ENCODE results near the gene USP37. TPM values are rescaled to one million over a fixed set of nuclear protein-coding genes. Genes with fewer than 3 reads are reported as not detected.

Gene USP37
- total and polyA plus RNA-seq, 2 of the 13 experiments (the other 11 are each of a cell fraction or from before 2014, with no cell fraction given): 6.5 to 30.6 TPM

DNA sequence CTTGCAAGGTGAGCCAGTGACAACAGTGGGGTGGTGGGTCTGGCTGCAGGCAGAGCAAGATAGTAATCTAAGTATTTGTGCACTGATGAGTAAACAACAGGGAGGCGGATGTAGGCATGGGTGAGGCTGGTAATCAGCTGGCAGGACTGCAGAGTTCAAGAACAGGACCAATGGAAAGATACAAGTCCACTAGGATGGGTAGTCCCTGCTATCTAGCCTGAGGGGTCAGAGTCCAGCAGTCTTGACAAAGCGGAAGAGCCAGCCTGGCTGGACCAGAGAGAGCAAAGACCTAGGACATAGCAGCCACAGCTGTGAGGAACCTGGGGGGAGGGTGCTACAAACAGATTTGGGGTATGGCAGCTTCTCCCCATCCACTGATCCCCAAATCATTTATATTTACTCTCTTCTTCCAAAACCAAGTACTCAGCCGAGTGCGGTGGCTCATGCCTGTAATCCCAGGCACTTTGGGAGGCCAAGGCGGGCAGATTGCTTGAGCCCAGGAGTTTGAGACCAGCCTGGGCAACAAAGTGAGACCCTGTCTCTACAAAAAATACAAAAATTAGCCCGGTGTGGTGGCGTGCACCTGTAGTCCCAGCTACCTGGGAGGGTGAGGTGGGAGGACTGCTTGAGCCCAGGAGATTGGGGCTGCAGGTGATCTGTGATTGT lies 123.3 kb downstream of the USP37 start (continued):
- peak; percentile 77 for TF ChIP-seq THAP11 (CRISPR knock-in tag; IDR thresholded peaks at IDR 0.05)
- TF ChIP-seq ZNF740 (CRISPR knock-in tag; IDR thresholded peaks at IDR 0.05): peak; percentile 64; the same call in 1 of the 2 replicates
- TF ChIP-seq, protein P1, sequence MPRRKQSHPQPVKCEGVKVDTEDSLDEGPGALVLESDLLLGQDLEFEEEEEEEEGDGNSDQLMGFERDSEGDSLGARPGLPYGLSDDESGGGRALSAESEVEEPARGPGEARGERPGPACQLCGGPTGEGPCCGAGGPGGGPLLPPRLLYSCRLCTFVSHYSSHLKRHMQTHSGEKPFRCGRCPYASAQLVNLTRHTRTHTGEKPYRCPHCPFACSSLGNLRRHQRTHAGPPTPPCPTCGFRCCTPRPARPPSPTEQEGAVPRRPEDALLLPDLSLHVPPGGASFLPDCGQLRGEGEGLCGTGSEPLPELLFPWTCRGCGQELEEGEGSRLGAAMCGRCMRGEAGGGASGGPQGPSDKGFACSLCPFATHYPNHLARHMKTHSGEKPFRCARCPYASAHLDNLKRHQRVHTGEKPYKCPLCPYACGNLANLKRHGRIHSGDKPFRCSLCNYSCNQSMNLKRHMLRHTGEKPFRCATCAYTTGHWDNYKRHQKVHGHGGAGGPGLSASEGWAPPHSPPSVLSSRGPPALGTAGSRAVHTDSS (CRISPR knock-in tag; conservative IDR thresholded peaks at IDR 0.05): 0 out of 2 replicates have a peak, but pooled peaks have one; percentile 55
- no peak for TF ChIP-seq MATR3 (CRISPR knock-in tag; IDR thresholded peaks at IDR 0.05)
- TF ChIP-seq NR2F2 (IDR thresholded peaks at IDR 0.05; ENCODE audit: borderline replicate concordance, low read depth): peak; percentile 84
- TF ChIP-seq, protein P2, sequence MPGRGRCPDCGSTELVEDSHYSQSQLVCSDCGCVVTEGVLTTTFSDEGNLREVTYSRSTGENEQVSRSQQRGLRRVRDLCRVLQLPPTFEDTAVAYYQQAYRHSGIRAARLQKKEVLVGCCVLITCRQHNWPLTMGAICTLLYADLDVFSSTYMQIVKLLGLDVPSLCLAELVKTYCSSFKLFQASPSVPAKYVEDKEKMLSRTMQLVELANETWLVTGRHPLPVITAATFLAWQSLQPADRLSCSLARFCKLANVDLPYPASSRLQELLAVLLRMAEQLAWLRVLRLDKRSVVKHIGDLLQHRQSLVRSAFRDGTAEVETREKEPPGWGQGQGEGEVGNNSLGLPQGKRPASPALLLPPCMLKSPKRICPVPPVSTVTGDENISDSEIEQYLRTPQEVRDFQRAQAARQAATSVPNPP (CRISPR knock-in tag; IDR thresholded peaks at IDR 0.05): peak; percentile 93
- no peak for TF ChIP-seq ZNF570 (CRISPR knock-in tag; IDR thresholded peaks at IDR 0.05; ENCODE audit: borderline replicate concordance)
- peak; percentile 63; the same call in 1 of the 2 replicates for TF ChIP-seq HINFP (CRISPR knock-in tag; IDR thresholded peaks at IDR 0.05; ENCODE audit: low read depth)
- TF ChIP-seq ZKSCAN5 (CRISPR knock-in tag; IDR thresholded peaks at IDR 0.05): no peak
- TF ChIP-seq, protein P3, sequence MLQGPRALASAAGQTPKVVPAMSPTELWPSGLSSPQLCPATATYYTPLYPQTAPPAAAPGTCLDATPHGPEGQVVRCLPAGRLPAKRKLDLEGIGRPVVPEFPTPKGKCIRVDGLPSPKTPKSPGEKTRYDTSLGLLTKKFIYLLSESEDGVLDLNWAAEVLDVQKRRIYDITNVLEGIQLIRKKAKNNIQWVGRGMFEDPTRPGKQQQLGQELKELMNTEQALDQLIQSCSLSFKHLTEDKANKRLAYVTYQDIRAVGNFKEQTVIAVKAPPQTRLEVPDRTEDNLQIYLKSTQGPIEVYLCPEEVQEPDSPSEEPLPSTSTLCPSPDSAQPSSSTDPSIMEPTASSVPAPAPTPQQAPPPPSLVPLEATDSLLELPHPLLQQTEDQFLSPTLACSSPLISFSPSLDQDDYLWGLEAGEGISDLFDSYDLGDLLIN (CRISPR knock-in tag; IDR thresholded peaks at IDR 0.05; ENCODE audit: borderline replicate concordance): no peak
- TF ChIP-seq MBNL3 (CRISPR knock-in tag; conservative IDR thresholded peaks at IDR 0.05): no peak
- no peak; the same call in 1 of the 2 replicates for TF ChIP-seq ZNF3 (CRISPR knock-in tag; IDR thresholded peaks at IDR 0.05)
- TF ChIP-seq FOSL2 (CRISPR knock-in tag; IDR thresholded peaks at IDR 0.05): peak; percentile 91
- TF ChIP-seq EZH2 (conservative IDR thresholded peaks at IDR 0.05; ENCODE audit: low read depth, low read length): no peak
- TF ChIP-seq ZNF496 (CRISPR knock-in tag; IDR thresholded peaks at IDR 0.05; ENCODE audit: insufficient replicate concordance): no peak
- TF ChIP-seq TGIF2 (CRISPR knock-in tag; IDR thresholded peaks at IDR 0.05): peak; percentile 22; the same call in 1 of the 2 replicates
- TF ChIP-seq ATF1 (CRISPR knock-in tag; IDR thresholded peaks at IDR 0.05): peak; percentile 39; the same call in 1 of the 2 replicates
- TF ChIP-seq TEAD2 (CRISPR knock-in tag; IDR thresholded peaks at IDR 0.05): no peak
- TF ChIP-seq HOXA5 (CRISPR knock-in tag; IDR thresholded peaks at IDR 0.05): peak; percentile 89
- TF ChIP-seq DPF2 (CRISPR knock-in tag; IDR thresholded peaks at IDR 0.05; ENCODE audit: borderline replicate concordance, low read depth): peak; percentile 97
- TF ChIP-seq, protein P4, sequence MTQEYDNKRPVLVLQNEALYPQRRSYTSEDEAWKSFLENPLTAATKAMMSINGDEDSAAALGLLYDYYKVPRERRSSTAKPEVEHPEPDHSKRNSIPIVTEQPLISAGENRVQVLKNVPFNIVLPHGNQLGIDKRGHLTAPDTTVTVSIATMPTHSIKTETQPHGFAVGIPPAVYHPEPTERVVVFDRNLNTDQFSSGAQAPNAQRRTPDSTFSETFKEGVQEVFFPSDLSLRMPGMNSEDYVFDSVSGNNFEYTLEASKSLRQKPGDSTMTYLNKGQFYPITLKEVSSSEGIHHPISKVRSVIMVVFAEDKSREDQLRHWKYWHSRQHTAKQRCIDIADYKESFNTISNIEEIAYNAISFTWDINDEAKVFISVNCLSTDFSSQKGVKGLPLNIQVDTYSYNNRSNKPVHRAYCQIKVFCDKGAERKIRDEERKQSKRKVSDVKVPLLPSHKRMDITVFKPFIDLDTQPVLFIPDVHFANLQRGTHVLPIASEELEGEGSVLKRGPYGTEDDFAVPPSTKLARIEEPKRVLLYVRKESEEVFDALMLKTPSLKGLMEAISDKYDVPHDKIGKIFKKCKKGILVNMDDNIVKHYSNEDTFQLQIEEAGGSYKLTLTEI (CRISPR knock-in tag; conservative IDR thresholded peaks at IDR 0.05): no peak
- peak; percentile 85; the same call in 1 of the 2 replicates for TF ChIP-seq FOXK1 (CRISPR knock-in tag; IDR thresholded peaks at IDR 0.05; ENCODE audit: borderline replicate concordance, low read depth)
- TF ChIP-seq MAFK (conservative IDR thresholded peaks at IDR 0.05 in 1 of 2, IDR thresholded peaks at IDR 0.05 in 1 of 2; ENCODE audit: low read length in 2 of 2): peak in 1 of 2 experiments; percentile 16; a peak in 1 of 4 replicates

All from HepG2 (cell line).